HCT116 (cell line): Measurements from ENCODE around the gene ADGRG1. TPM values are rescaled to one million over a fixed set of nuclear protein-coding genes. Genes with fewer than 3 reads are reported as not detected.

Experiments used
- ATAC-seq: fragments of 200-7000 bp; cut with Tn5 transposase; 2 replicates; pipeline ENCODE4 v1.9.1; 2020; ENCODE audit warnings: mild to moderate bottlenecking, moderate library complexity
- BruUV-seq: library from RNA; stranded (reverse); fragments of 400-500 nt; replicated peaks from 2 replicates; lab custom pipeline; 2021; lab: Mats Ljungman, UMichigan
- CTCF ChIA-PET: fragments of 300-600 bp; sonication (Branson Sonifier 250); formaldehyde crosslinking; loops from one replicate; lab custom pipeline; 2021; ENCODE audit warnings: antibody characterized with exemption; lab: Charles Lee
- POLR2A ChIA-PET: fragments of 300-600, 350-600 bp; sonication (Branson Sonifier 250); formaldehyde crosslinking; loops from one replicate; lab custom pipeline; 2021; ENCODE audit warnings: antibody characterized with exemption; lab: Charles Lee
- RAD21 ChIA-PET, 2 experiments: fragments of 300-600 bp; sonication (Branson Sonifier 250); formaldehyde crosslinking; loops; one replicate each; lab custom pipeline; 2023; ENCODE audit warnings: low total read pairs in 2 of 2; ENCODE audit not compliant: uncharacterized antibody in 2 of 2, unreplicated experiment in 2 of 2, low non-redundant PET in 1 of 2; lab: Charles Lee
- DNase-seq: peaks from one replicate; pipeline ENCODE4 v3.0.0-alpha.2; 2010; ENCODE audit warnings: low read depth, low spot score
- H2AFZ ChIP-seq: fragments of 200-600 bp; shearing (Covaris generic), sonication (generic); 2 replicates; pipeline ENCODE4 v1.6.1; 2017; ENCODE audit warnings: low read depth, mixed run types, mixed read lengths, antibody characterized with exemption, low read length; ENCODE audit not compliant: poor library complexity, severe bottlenecking
- H3K27ac ChIP-seq: 2 replicates; pipeline ENCODE4 v1.5.1; 2012; ENCODE audit warnings: low read depth, low read length
- H3K27me3 ChIP-seq: fragments of 200-600 bp; sonication (generic); 2 replicates; pipeline ENCODE4 v1.6.1; 2016; ENCODE audit warnings: mixed run types, low read length, mixed read lengths; ENCODE audit not compliant: insufficient read depth
- H3K36me3 ChIP-seq, 2 experiments: fragments of 200-500 bp in 1 of 2; fragments of 200-600 bp in 1 of 2; sonication (Bioruptor generic) in 1 of 2; sonication (generic) in 1 of 2; 2 replicates each; pipeline versions ENCODE4 v1.5.1 to v1.6.1; 2014 to 2016; ENCODE audit warnings: low read length in 2 of 2, inconsistent platforms in 1 of 2, mixed read lengths in 1 of 2, mixed run types in 1 of 2; ENCODE audit not compliant: insufficient read depth in 2 of 2, control insufficient read depth in 1 of 2
- H3K4me1 ChIP-seq, 2 experiments: fragments of 200-600 bp in 1 of 2; sonication (generic) in 1 of 2; 2 replicates each; pipeline versions ENCODE4 v1.5.1 to v1.6.1; 2012 to 2017; ENCODE audit warnings: low read length in 2 of 2, inconsistent platforms in 1 of 2, mild to moderate bottlenecking in 1 of 2, mixed read lengths in 1 of 2, mixed run types in 1 of 2, moderate library complexity in 1 of 2; ENCODE audit not compliant: insufficient read depth in 2 of 2, control insufficient read depth in 1 of 2
- H3K4me2 ChIP-seq: fragments of 200-600 bp; sonication (generic); 2 replicates; pipeline ENCODE4 v1.6.1; 2017; ENCODE audit warnings: mixed run types, low read length, mixed read lengths
- H3K4me3 ChIP-seq, 2 experiments: fragments of 200-600 bp in 1 of 2; sonication (generic) in 1 of 2; replicated peaks in 1 of 2; 2 replicates each; pipeline ENCODE4 v1.5.1; 2011 to 2016; ENCODE audit warnings: low read length in 2 of 2, control low read depth in 1 of 2, low read depth in 1 of 2, mild to moderate bottlenecking in 1 of 2, mixed read lengths in 1 of 2, mixed run types in 1 of 2
- H3K79me2 ChIP-seq: fragments of 200-600 bp; sonication (generic); 2 replicates; pipeline ENCODE4 v1.6.1; 2017; ENCODE audit warnings: mild to moderate bottlenecking, mixed run types, low read length, moderate library complexity, mixed read lengths; ENCODE audit not compliant: insufficient read depth
- H3K9ac ChIP-seq: fragments of 200-600 bp; sonication (generic); 2 replicates; pipeline ENCODE4 v1.6.1; 2016; ENCODE audit warnings: low read length, mixed read lengths
- H3K9me2 ChIP-seq: fragments of 200-600 bp; sonication (generic), shearing (Covaris generic); 2 replicates; pipeline ENCODE4 v1.6.1; 2017; ENCODE audit warnings: mixed run types, mild to moderate bottlenecking, moderate library complexity; ENCODE audit not compliant: insufficient read depth
- H3K9me3 ChIP-seq, 2 experiments: fragments of 200-500 bp in 1 of 2; fragments of 200-600 bp in 1 of 2; sonication (Bioruptor generic) in 1 of 2; sonication (generic) in 1 of 2; 2 replicates each; pipeline ENCODE4 v1.6.1; 2014 to 2017; ENCODE audit warnings: low read length in 2 of 2, mixed read lengths in 2 of 2, inconsistent platforms in 1 of 2, low read depth in 1 of 2, mild to moderate bottlenecking in 1 of 2, mixed run types in 1 of 2, moderate library complexity in 1 of 2; ENCODE audit not compliant: control insufficient read depth in 1 of 2, insufficient read depth in 1 of 2
- H4K20me1 ChIP-seq: fragments of 200-600 bp; sonication (generic), shearing (Covaris generic); 2 replicates; pipeline ENCODE4 v1.6.1; 2017; ENCODE audit warnings: mixed run types, mild to moderate bottlenecking, moderate library complexity; ENCODE audit not compliant: insufficient read depth
- ATF3 ChIP-seq: IDR thresholded peaks from 2 replicates; pipeline ENCODE4 v1.6.1; 2012
- CBX3 ChIP-seq: IDR thresholded peaks from 2 replicates; pipeline ENCODE4 v1.6.1; 2012; ENCODE audit warnings: low read depth
- SIN3A ChIP-seq: IDR thresholded peaks from 2 replicates; pipeline ENCODE4 v1.6.1; 2012; ENCODE audit warnings: low read depth
- intact Hi-C: fragments of 100-400 bp; cut with micrococcal nuclease; formaldehyde crosslinking; loops from 2 replicates; pipeline ENCODE4 v1.10.0; 2022
- total RNA-seq: library from RNA; stranded (reverse); gene quantifications from one replicate; pipeline ENCODE4 v1.2.1, GENCODE V29; 2021; ENCODE audit not compliant: unreplicated experiment

The ADGRG1 gene
- total RNA-seq, 1 experiment from 2014 or later = 36.4 TPM

GRCh38 chr16:57688487-57688986 is 60.1 kb downstream of the ADGRG1 start:
- H3K4me2 ChIP-seq = no peak overlapping the region
- H3K9ac ChIP-seq = no peak overlapping the region

GRCh38 chr16:57688987-57689761 is 60.7 kb downstream of the ADGRG1 start:
- H3K4me1 ChIP-seq = no peaks in the 10 kb centered on the region
- DNase-seq = no peak
- no peak for TF ChIP-seq ATF3
- TF ChIP-seq CBX3 = no peak
- no peak for TF ChIP-seq SIN3A
- no peaks in the 10 kb centered on the region for H3K36me3 ChIP-seq
- no peaks in the 10 kb centered on the region for H3K27me3 ChIP-seq
- no peak overlapping the region for H3K27ac ChIP-seq
- H3K4me3 ChIP-seq = no peak overlapping the region
- no peaks in the 10 kb centered on the region for H3K9me3 ChIP-seq
- no peaks in the 10 kb centered on the region for H3K9me2 ChIP-seq
- no peak overlapping the region for H2AFZ ChIP-seq
- ATAC-seq = no peak
- no peak overlapping the region for H3K4me2 ChIP-seq
- no TSS peak for BruUV-seq
- ChIA-PET RAD21 (no interaction called here), POLR2A (no interaction called here), CTCF (no interaction called here)
- no peaks in the 10 kb centered on the region for H4K20me1 ChIP-seq
- intact Hi-C loops = no loop called here
- H3K9ac ChIP-seq = no peak overlapping the region
- no peaks in the 10 kb centered on the region for H3K79me2 ChIP-seq

More at GRCh38 chr16:57688487-57688986, 60.1 kb downstream of the ADGRG1 start:
- Histone ChIP-seq H3K9me2 (no peaks in the 10 kb centered on the region), H3K4me3 (no peak overlapping the region), H3K4me1 (no peaks in the 10 kb centered on the region), H3K9me3 (no peaks in the 10 kb centered on the region), H4K20me1 (no peaks in the 10 kb centered on the region), H2AFZ (no peak overlapping the region), H3K36me3 (no peaks in the 10 kb centered on the region), H3K27ac (no peak overlapping the region)
- RAD21 ChIA-PET = no interaction called here
- ATAC-seq (no peak), DNase-seq (no peak)
- CTCF ChIA-PET = no interaction called here
- intact Hi-C loops = no loop called here
- BruUV-seq = no TSS peak
- TF ChIP-seq SIN3A (no peak), ATF3 (no peak)
- TF ChIP-seq, all 23 proteins: peak for 0
- no peaks in the 10 kb centered on the region for H3K27me3 ChIP-seq
- H3K79me2 ChIP-seq = no peaks in the 10 kb centered on the region
- POLR2A ChIA-PET = no interaction called here
